GM23248 (cell line): ENCODE measurements around the gene CNTRL.

Experiments used
- EZH2 ChIP-seq: fragments of 200-600 bp; sonication (generic); IDR thresholded peaks from 2 replicates; pipeline ENCODE4 v1.6.1; 2018; ENCODE audit warnings: antibody characterized with exemption, mild to moderate bottlenecking; ENCODE audit not compliant: insufficient read depth, poor library complexity, severe bottlenecking
- EZH2phosphoT487 ChIP-seq: fragments of 200-600 bp; sonication (generic); IDR thresholded peaks from 2 replicates; pipeline ENCODE4 v1.6.1; 2018; ENCODE audit warnings: antibody characterized with exemption, moderate library complexity, mild to moderate bottlenecking, low read depth; ENCODE audit not compliant: insufficient read depth

- TF ChIP-seq EZH2, result no peak
- TF ChIP-seq EZH2phosphoT487, result no peak
These were observed 19.1 kb upstream of the CNTRL start for GRCh38 chr9:121055642-121056143.
